ENCODE data around the gene C17orf107.
"Not testable (repeated sequence)": the region's sequence is repeated elsewhere in the genome, so short reads cannot be mapped to it uniquely, and the experiment has no call there.

Gene C17orf107

GRCh38 chr17:4869058-4869998, 30.0 kb upstream of the C17orf107 start:
- intact Hi-C loops (cut with DNase I); DNase-seq: not testable (repeated sequence)

GRCh38 chr17:4870855-4871254, 28.5 kb upstream of the C17orf107 start:
- intact Hi-C loops (cut with DNase I) = no loop called here

GRCh38 chr17:4872786-4873185, 26.6 kb upstream of the C17orf107 start:
- peak in 3 of 10 donors; percentile 28 to 76 (median 45) for DNase-seq
- intact Hi-C loops (cut with DNase I) = no loop called here

More at GRCh38 chr17:4870855-4871254, 28.5 kb upstream of the C17orf107 start:
- DNase-seq = no peak

GRCh38 chr17:4877089-4877488, 22.2 kb upstream of the C17orf107 start:
- peak in 6 of 10 donors; percentile 49 to 94 (median 58) for DNase-seq
- intact Hi-C loops (cut with DNase I) = no loop called here

GRCh38 chr17:4879601-4880000, 19.7 kb upstream of the C17orf107 start:
- DNase-seq = peak in 1 of 10 donors; percentile 27
- intact Hi-C loops (cut with DNase I) = no loop called here

- no peak for DNase-seq
- intact Hi-C loops (cut with DNase I) = loop anchor here (2.0 kb wide), 1 partner anchor 46 kb away; no protein-coding TSS in a partner anchor
These were observed 18.5 kb upstream of the C17orf107 start for GRCh38 chr17:4880857-4881256.

GRCh38 chr17:4881761-4882555, 17.4 kb upstream of the C17orf107 start:
- intact Hi-C loops (cut with DNase I) = loop anchor here (2.0 kb wide), 1 partner anchor 47 kb away; no protein-coding TSS in a partner anchor
- peak in 9 of 10 donors; percentile 58 to 94 (median 70) for DNase-seq

GRCh38 chr17:4884489-4884888, 14.8 kb upstream of the C17orf107 start:
- intact Hi-C loops (cut with DNase I) = no loop called here
- DNase-seq = peak in 1 of 10 donors; percentile 22

GRCh38 chr17:4886830-4887229, 12.5 kb upstream of the C17orf107 start:
- DNase-seq = peak in 2 of 10 donors; percentile 32 to 84
- intact Hi-C loops (cut with DNase I) = loop anchor here (5.0 kb wide), 1 partner anchor 160 kb away; no protein-coding TSS in a partner anchor

- intact Hi-C loops (cut with DNase I) = loop anchor here (5.0 kb wide), 1 partner anchor 160 kb away; no protein-coding TSS in a partner anchor
- no peak for DNase-seq
These were observed 11.8 kb upstream of the C17orf107 start for GRCh38 chr17:4887581-4887980.

GRCh38 chr17:4891411-4892410, 7.6 kb upstream of the C17orf107 start:
- peak in 2 of 10 donors; percentile 59 to 80 for DNase-seq
- intact Hi-C loops (cut with DNase I) = no loop called here

- DNase-seq = peak in 2 of 10 donors; percentile 62 to 72
- intact Hi-C loops (cut with DNase I) = no loop called here
These were observed 6.7 kb upstream of the C17orf107 start for GRCh38 chr17:4892499-4893221.

- intact Hi-C loops (cut with DNase I) = no loop called here
- DNase-seq = peak in 2 of 10 donors; percentile 36 to 55
These were observed 6.1 kb upstream of the C17orf107 start for GRCh38 chr17:4893272-4893671.

- peak in 2 of 10 donors; percentile 56 to 73 for DNase-seq
These were observed 5.4 kb upstream of the C17orf107 start for GRCh38 chr17:4893721-4894560.

GRCh38 chr17:4895121-4895520, 4.2 kb upstream of the C17orf107 start:
- peak in 2 of 10 donors; percentile 27 to 62 for DNase-seq
- intact Hi-C loops (cut with DNase I) = loop anchor here (5.0 kb wide), 1 partner anchor 188 kb away; no protein-coding TSS in a partner anchor

More at GRCh38 chr17:4893721-4894560, 5.4 kb upstream of the C17orf107 start:
- intact Hi-C loops (cut with DNase I) = no loop called here

- peak in 2 of 10 donors; percentile 68 to 75 for DNase-seq
- intact Hi-C loops (cut with DNase I) = loop anchor here (5.0 kb wide), 1 partner anchor 188 kb away; no protein-coding TSS in a partner anchor
These were observed 3.5 kb upstream of the C17orf107 start for GRCh38 chr17:4895657-4896331.
